HG03139 (cell line): ENCODE data around the gene ESPNL.

ENCODE experiments used
- ATAC-seq: cut with Tn5 transposase; IDR thresholded peaks from one replicate; pipeline ENCODE4 v1.9.1; 2021; ENCODE audit not compliant: unreplicated experiment

ESPNL gene

GRCh38 chr2:238097988-238098871 is 1.9 kb upstream of the ESPNL start:
- no peak for ATAC-seq

DNA sequence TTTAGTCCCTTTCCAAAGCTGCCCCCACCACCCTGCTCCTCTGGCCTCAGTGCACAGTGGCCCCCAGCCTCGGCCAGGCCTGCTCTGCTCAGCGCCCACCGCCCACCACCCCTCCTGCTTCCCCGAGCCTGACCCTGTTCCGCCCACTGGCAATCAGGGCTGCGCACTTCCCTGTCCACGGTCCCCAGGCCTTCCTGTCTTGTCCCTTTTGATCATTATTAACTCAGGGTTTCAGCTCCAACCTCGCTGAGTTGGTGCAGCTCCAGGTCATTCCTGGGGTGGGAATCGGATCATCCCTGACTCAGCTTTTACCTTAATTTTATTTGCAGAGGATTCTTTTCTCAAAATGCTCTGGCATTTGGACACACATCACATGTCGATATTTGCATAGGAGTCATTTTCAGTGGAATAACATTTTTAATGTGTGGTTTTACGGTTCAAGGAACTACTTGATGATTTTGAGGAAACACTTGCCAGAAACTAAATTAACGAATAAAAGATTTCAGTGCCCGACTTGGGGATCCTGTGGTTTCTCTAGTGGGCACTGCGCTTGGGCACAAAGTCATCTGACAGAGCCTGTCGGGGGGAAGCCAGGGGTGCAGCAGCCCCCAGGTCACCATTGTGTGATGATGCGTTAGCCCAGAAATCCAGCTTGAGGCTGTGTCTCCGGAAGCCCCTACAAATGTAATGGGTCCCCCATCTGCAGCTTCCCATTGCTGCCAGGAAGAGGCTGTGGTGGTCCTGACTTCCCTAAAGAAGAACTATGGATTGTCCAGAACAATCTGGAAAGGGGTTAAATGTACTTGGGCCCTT is 1.0 kb upstream of the ESPNL start:
- ATAC-seq = no peak

GRCh38 chr2:238099714-238100048 is 459 bp upstream of the ESPNL start:
- no peak for ATAC-seq

GRCh38 chr2:238100821-238101771 is 956 bp downstream of the ESPNL start:
- no peak for ATAC-seq

- no peak for ATAC-seq
These were observed 2.0 kb downstream of the ESPNL start for GRCh38 chr2:238101891-238102841.

DNA sequence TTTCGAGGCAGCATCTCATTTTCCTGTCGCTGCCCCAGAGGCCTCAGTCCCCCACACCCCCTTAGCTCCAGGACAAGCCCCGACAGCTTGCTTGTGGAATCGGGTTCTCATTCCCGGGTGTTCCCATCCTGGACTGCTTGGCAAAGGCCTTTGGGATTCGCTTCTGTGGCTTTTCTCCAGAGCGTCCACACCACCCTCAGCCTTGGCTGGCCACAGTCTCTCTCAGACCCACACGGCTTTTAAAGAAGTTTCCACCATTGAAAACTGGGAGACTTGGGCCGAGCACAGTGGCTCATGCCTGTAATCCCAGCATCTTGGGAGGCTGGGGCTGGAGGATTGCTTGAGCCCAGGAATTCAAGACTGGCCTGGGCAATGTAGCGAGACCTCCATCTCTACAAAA is 2.7 kb downstream of the ESPNL start:
- no peak for ATAC-seq

- no peak for ATAC-seq
These were observed 3.5 kb downstream of the ESPNL start for GRCh38 chr2:238103465-238104225.

DNA sequence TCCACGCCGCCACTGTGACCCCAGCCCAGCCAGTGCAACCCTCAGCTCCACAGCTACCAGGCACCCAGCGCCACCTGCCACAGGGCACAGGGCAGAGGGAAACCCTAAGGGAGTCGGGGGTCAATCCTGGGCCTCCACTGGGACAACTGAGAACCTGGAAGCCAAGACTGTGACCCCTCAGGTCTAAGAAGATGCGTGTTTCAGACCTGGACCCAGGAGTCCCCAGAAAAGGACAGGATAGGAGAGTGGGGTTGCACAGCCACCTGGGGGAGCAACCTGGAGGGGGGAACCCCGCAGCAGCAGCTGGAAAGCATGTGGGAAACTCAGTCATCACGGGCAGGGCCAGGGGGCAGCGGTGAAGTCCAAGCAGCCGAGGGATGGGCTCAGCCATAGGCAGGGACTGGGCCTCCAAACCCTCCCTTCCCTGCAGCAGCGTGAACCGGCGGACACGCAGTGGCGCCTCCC is 4.1 kb downstream of the ESPNL start:
- ATAC-seq = no peak

GRCh38 chr2:238104691-238105371 is 4.7 kb downstream of the ESPNL start:
- no peak for ATAC-seq

- no peak for ATAC-seq
These were observed 5.6 kb downstream of the ESPNL start for GRCh38 chr2:238105506-238106338.

DNA sequence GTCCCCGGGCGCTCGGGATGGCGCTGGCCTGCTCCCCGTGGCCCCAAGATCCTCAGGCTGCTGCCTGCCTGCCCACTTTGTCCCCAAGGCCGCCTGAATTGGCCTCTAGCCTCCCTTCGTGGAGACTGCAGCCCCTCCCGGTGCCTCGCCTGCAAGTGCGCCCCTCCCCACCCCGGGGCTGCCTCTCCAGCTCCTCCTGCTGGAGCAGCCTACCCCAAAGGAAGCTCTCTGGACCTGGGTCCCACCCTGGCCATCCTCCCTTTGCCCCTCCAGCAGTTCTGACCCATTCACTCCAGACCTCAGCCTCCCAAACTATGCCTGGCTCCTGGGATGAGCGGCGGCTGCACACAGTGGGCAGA is 6.2 kb downstream of the ESPNL start:
- no peak for ATAC-seq

DNA sequence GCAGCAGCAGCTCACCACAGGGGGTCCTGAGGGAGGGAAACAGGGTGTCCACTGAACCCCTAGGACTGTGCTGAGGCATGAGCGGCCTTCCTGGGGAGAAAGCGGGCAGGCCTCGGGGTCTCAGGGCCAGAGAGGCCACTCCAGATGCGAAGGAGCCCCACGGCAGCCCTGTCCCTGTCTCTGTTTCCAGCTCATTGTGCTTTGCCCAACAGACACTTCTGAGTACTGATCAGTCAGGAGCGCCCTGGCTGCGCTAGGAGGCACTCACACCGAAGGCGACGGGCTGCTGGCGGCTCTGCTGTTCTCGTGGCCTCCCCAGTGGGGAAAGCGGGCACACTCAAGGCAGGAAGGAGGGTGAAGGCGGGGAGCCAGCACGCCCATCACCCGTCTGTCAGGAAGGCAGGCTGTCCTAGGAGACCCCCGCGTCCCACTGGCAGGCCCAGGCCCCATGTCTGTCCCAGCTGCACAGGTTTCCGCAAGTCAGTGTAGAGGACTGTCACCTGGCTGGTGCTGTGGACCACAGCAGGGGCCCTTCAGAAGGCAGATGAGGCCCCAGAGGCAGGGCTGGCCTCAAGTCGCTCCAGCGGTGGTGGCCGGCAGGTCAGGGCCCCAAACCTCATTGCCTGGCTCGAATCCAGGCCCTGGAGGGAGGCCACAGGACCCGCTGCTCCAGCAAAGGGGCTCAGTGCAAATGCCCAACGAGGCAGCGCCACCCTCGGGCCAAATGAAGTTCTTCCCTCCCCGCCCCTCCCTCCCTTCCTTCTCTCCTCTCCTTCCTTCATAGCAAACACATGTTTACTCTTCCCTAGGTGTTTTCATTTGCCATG is 6.8 kb downstream of the ESPNL start:
- no peak for ATAC-seq

DNA sequence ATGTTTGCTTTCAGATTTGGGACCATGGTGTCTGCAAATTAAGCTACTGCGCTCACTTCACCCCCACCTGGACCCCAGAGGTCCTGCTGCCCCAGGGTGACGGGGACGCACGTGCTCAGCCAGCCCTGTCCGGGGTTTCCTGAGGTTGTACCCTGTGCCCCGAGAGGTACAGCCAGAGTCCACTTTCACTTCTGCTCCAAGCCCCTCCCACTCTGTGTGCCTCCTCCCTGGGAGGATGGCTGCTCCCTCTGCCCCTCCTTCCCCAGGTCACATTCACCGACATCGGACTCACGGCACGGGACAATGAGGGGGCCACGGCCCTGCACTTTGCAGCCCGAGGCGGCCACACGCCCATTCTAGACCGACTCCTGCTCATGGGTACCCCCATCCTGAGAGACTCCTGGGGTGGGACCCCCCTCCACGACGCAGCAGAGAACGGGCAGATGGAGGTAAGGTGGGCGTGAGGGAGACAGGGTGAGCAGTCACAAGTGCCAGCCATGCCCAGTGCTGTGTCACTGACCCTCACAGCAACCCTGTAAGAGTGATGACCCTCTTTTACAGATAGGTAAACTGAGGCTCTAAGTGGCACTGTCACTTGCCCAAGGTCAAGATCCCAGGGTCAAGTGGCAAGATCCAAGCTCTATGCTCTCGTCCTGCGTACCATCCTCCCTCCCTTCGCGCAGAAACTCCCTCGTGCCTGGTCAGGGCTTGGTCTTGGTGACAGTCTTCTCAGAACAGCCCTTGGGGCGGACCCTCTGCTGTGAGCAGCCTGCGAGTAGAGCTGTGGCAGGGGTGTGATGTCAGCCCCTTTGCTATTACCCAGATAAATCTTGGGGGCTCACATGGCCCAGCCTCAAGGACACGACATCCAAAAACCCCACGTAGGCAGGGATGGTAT is 7.6 kb downstream of the ESPNL start:
- ATAC-seq = peak; percentile 47

DNA sequence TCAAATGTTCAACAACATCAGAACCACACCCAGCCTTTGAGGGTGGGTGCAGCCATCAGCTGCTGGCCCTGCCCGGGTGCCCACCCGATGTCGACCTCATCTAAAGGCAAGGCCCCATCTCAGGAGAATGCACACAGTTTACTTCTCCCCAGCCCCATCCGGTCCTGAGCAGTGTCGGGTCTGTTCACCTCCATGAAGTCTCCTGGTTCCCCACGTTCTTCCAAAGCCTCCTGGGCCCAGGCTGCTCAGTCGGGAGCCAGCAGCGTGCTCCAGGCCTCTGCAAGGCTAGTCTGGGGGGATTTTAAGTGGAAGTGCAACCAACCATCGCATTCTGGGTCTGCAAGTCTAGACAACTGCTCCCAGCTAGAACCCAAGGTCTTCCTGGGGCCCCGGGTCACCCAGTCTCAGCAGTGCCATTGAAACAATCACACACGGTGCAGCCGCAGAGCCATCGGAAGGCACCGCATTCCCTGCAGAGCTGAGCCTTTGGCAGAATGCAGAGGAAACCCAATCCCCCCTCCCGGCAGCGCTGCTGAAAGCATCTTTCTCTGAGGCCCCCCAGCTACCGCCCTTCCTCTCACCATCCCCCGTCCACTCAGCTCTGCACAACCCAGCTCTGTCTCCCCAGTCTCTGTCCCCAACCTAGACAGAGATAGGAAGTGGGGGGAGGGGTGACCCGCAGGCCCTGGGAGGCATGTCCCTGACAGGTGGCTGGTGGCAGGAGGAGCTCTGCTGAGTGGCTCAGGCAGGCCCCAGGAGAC is 8.5 kb downstream of the ESPNL start:
- peak; percentile 78 for ATAC-seq

- no peak for ATAC-seq
These were observed 13.5 kb downstream of the ESPNL start for GRCh38 chr2:238113611-238114010.
